ENCODE measurements around the gene TNRC6B.

DNA sequence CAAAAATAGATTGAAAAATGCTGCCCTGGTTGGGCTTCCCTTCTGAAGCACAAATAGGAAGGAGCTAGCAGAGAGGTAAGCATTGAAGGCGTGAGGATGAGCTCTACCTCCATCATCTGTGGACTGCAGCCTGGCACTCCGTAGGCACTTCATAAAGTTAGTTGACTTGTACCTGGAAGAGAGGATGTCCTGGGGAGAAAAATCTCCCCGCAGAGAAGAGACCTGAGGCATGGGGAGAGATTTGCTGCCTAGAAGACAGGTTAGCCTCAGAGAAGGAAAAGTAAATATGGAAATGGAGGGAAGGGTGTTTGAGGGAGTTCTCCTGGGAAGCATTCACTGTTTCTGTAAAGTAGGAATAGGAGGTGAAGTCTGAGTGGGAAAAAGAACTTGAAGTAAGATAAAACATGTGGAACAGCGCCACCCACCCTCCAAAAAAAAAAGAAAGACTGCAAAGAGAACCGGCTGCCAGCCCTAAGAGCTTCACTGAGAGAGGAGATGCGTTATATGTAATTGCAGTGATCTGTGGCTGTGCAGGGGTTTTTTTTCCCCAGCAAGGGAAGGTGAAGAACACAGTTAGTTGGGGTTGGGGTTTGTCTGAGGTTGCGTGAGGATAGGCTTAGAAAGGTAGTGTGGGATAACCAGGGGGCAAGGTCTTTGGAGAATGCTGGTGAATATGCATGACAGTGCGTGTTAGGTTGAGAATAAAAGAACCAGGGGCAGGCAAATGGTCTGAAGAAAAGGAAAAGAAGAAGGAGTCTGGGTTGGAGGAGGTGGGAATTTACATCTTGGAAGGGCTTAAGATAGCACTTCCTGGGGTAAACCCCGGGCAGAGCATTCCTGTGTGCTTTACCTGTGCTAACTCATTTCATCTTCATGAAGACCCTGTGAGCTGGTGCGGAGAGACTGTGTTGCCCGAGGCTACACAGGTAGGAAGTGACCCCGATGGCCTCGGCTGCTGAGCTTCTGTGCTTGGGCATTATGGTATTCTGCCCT is 16.0 kb downstream of the TNRC6B start:
- TF ChIP-seq, protein P1, sequence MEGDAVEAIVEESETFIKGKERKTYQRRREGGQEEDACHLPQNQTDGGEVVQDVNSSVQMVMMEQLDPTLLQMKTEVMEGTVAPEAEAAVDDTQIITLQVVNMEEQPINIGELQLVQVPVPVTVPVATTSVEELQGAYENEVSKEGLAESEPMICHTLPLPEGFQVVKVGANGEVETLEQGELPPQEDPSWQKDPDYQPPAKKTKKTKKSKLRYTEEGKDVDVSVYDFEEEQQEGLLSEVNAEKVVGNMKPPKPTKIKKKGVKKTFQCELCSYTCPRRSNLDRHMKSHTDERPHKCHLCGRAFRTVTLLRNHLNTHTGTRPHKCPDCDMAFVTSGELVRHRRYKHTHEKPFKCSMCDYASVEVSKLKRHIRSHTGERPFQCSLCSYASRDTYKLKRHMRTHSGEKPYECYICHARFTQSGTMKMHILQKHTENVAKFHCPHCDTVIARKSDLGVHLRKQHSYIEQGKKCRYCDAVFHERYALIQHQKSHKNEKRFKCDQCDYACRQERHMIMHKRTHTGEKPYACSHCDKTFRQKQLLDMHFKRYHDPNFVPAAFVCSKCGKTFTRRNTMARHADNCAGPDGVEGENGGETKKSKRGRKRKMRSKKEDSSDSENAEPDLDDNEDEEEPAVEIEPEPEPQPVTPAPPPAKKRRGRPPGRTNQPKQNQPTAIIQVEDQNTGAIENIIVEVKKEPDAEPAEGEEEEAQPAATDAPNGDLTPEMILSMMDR (IDR thresholded peaks at IDR 0.05), result peak in 3 of 4 experiments; percentile 10 to 33 (median 19)
- TF ChIP-seq POLR2A (IDR thresholded peaks at IDR 0.05), result no peak
